Spleen (tissue), 11 donors: ENCODE data around the gene C14orf93. TPM values are rescaled to one million over a fixed set of nuclear protein-coding genes. Genes with fewer than 3 reads are reported as not detected.

Experiments
- DNase-seq: peaks from one replicate; pipeline ENCODE4 v3.0.0-alpha.2; 2020
- H3K27ac ChIP-seq, 8 donors: fragments of 200-600 bp; sonication (generic) in 7 of 8; 1 replicate in 4 of 8; 2 replicates in 4 of 8; pipeline versions ENCODE4 v1.5.0 to v1.8.0; 2016 to 2021; ENCODE audit warnings: inconsistent platforms in 4 of 8, mild to moderate bottlenecking in 4 of 8, moderate library complexity in 1 of 8
- H3K27me3 ChIP-seq, 7 donors: fragments of 200-600 bp; sonication (generic) in 6 of 7; replicated peaks in 1 of 7; 1 replicate in 4 of 7; 2 replicates in 3 of 7; pipeline versions ENCODE4 v1.5.0 to v1.8.0; 2016 to 2021; ENCODE audit warnings: inconsistent platforms in 3 of 7, mild to moderate bottlenecking in 1 of 7
- H3K36me3 ChIP-seq, 6 donors: fragments of 200-600 bp; sonication (generic) in 5 of 6; 1 replicate in 4 of 6; 2 replicates in 2 of 6; pipeline versions ENCODE4 v1.5.0 to v1.8.0; 2016 to 2021; ENCODE audit warnings: inconsistent platforms in 2 of 6
- H3K4me1 ChIP-seq, 6 donors: fragments of 200-600 bp; sonication (generic) in 5 of 6; 1 replicate in 3 of 6; 2 replicates in 3 of 6; pipeline versions ENCODE4 v1.5.0 to v1.8.0; 2016 to 2021; ENCODE audit warnings: inconsistent platforms in 3 of 6
- H3K4me3 ChIP-seq, 8 donors: fragments of 200-600 bp; sonication (generic) in 7 of 8; 1 replicate in 4 of 8; 2 replicates in 4 of 8; pipeline versions ENCODE4 v1.5.0 to v1.8.0; 2016 to 2021; ENCODE audit warnings: inconsistent platforms in 4 of 8, mild to moderate bottlenecking in 4 of 8, moderate library complexity in 2 of 8
- H3K9me3 ChIP-seq, 8 donors: fragments of 200-600 bp; sonication (generic) in 7 of 8; 1 replicate in 4 of 8; 2 replicates in 4 of 8; pipeline versions ENCODE4 v1.5.0 to v1.8.0; 2016 to 2021; ENCODE audit warnings: inconsistent platforms in 4 of 8
- CTCF ChIP-seq, 11 experiments: fragments of 200-600 bp in 7 of 11; fragments of 450-650 bp in 4 of 11; sonication (generic) in 4 of 11; IDR thresholded peaks in 8 of 11; conservative IDR thresholded peaks in 3 of 11; 1 replicate in 7 of 11; 2 replicates in 4 of 11; pipeline versions ENCODE4 v1.4.0 to v1.8.0; 2016 to 2021; ENCODE audit warnings: antibody characterized with exemption in 11 of 11, inconsistent platforms in 4 of 11, mild to moderate bottlenecking in 1 of 11
- POLR2A ChIP-seq, 3 donors: fragments of 450-650 bp; IDR thresholded peaks; one replicate each; pipeline ENCODE4 v1.5.1; 2017; ENCODE audit warnings: antibody characterized with exemption in 3 of 3, mild to moderate bottlenecking in 1 of 3
- POLR2AphosphoS5 ChIP-seq, 3 donors: sonication (generic); formaldehyde crosslinking; IDR thresholded peaks; one replicate each; pipeline ENCODE4 v1.5.1; 2017; ENCODE audit warnings: antibody characterized with exemption in 3 of 3
- WGBS, 5 donors: extraction: QIAGEN DNeasy Blood & Tissue Kit in 3 of 5; methylation state at CpG; one replicate each; pipeline versions ENCODE4 v1.1.5 to v1.1.7; 2013 to 2018; 5-methylcytosine and 5-hydroxymethylcytosine counted together
- intact Hi-C: fragments of 100-400 bp; cut with DNase I; formaldehyde crosslinking; loops from one replicate; pipeline ENCODE4 v1.15.0; 2023; ENCODE audit warnings: low total_unique reads
- polyA plus RNA-seq, 3 donors: library from polyadenylated mRNA; stranded (reverse); fragments of 200-250 nt; gene quantifications; one replicate each; pipeline ENCODE4 v1.2.1, GENCODE V29; 2013
- total RNA-seq, 7 donors: library from RNA; depleted of rRNA in 3 of 7; stranded (reverse); fragments of >200 nt in 3 of 7; fragmentation: NEBNext Ultra II Directional in 4 of 7; extraction: Animal tissue kit (Norgen Biotek cat#: 25700) in 4 of 7; gene quantifications; one replicate each; pipeline versions ENCODE4 v1.1.0 to v1.2.1, GENCODE V29; 2016 to 2021
- donor health status: healthy with polysubstance abuse.
- donor health status: DM: no; HTN: no; CAD: no; lungs with moderate emphysema.
- donor health status: DM: no; HTN: no; CAD: no.
- donor health status: Bipolar disorder and iron deficiency.
- donor health status: healthy.
- donor health status: DM: no; HTN: no; CAD: no.
- donor health status: DM: yes; HTN: yes; CAD: no.

Gene C14orf93
- total and polyA plus RNA-seq, 10 donors, result 7.3 to 27.0 (median 10.6) TPM

- intact Hi-C loops, result loop anchor here (5.0 kb wide), 1 partner anchor 47 kb away; the partner anchor contains the start of gene PSMB11
- DNase-seq, result no peak
- Histone ChIP-seq H3K36me3 (peaks cover 0 to 58% (median 0%) of the 10 kb centered on the region in 6 donors), H3K27me3 (no peaks in the 10 kb centered on the region), H3K9me3 (no peaks in the 10 kb centered on the region), H3K4me1 (peaks cover 0 to 7% (median 2%) of the 10 kb centered on the region in 6 donors), H3K4me3 (no peak overlapping the region), H3K27ac (no peak overlapping the region)
- TF ChIP-seq CTCF (IDR thresholded peaks at IDR 0.05 in 8 of 11, conservative IDR thresholded peaks at IDR 0.05 in 3 of 11) (peak in 9 of 11 experiments; percentile 13 to 62 (median 48)), POLR2A (IDR thresholded peaks at IDR 0.05) (no peak)
- WGBS, 5 donors, result 7 to 20% (median 10%) methylated on average over 4 of the region's 4 CpGs
These were observed 15.1 kb downstream of the C14orf93 start for GRCh38 chr14:22994762-22995275.

GRCh38 chr14:22993517-22993916 is 16.4 kb downstream of the C14orf93 start:
- DNase-seq, result no peak
- intact Hi-C loops, result no loop called here
- TF ChIP-seq CTCF (IDR thresholded peaks at IDR 0.05 in 8 of 11, conservative IDR thresholded peaks at IDR 0.05 in 3 of 11), result no peak
- no peak for TF ChIP-seq POLR2AphosphoS5 (IDR thresholded peaks at IDR 0.05)
- no peak for TF ChIP-seq POLR2A (IDR thresholded peaks at IDR 0.05)

GRCh38 chr14:22991852-22992251 is 18.1 kb downstream of the C14orf93 start:
- no peak overlapping the region for H3K27ac ChIP-seq
- TF ChIP-seq CTCF (IDR thresholded peaks at IDR 0.05 in 8 of 11, conservative IDR thresholded peaks at IDR 0.05 in 3 of 11) (no peak), POLR2AphosphoS5 (IDR thresholded peaks at IDR 0.05) (no peak), POLR2A (IDR thresholded peaks at IDR 0.05) (no peak)
- H3K4me1 ChIP-seq, result peaks cover 0 to 7% (median 2%) of the 10 kb centered on the region in 6 donors
- H3K27me3 ChIP-seq, result no peaks in the 10 kb centered on the region
- 79 to 84% (median 81%) methylated on average over 8 of the region's 8 CpGs for WGBS, 5 donors
- DNase-seq, result no peak
- H3K4me3 ChIP-seq, result no peak overlapping the region
- H3K36me3 ChIP-seq, result peaks cover 0 to 74% (median 5%) of the 10 kb centered on the region in 6 donors
- no peaks in the 10 kb centered on the region for H3K9me3 ChIP-seq
- intact Hi-C loops, result no loop called here

More at GRCh38 chr14:22993517-22993916, 16.4 kb downstream of the C14orf93 start:
- Histone ChIP-seq H3K9me3 (no peaks in the 10 kb centered on the region), H3K27me3 (no peaks in the 10 kb centered on the region), H3K36me3 (peaks cover 0 to 64% (median 1%) of the 10 kb centered on the region in 6 donors), H3K4me1 (peaks cover 0 to 7% (median 2%) of the 10 kb centered on the region in 6 donors), H3K4me3 (no peak overlapping the region), H3K27ac (no peak overlapping the region)

- Histone ChIP-seq H3K4me1 (peaks cover 6 to 23% (median 13%) of the 10 kb centered on the region in 6 donors), H3K27me3 (peaks cover 0 to 9% (median 2%) of the 10 kb centered on the region in 7 donors), H3K4me3 (no peak overlapping the region), H3K36me3 (peaks cover 0 to 52% (median 5%) of the 10 kb centered on the region in 6 donors), H3K27ac (no peak overlapping the region), H3K9me3 (no peaks in the 10 kb centered on the region)
- 83 to 90% (median 87%) methylated on average over 8 of the region's 8 CpGs for WGBS, 5 donors
- TF ChIP-seq POLR2AphosphoS5 (IDR thresholded peaks at IDR 0.05), result no peak
- TF ChIP-seq POLR2A (IDR thresholded peaks at IDR 0.05), result no peak
- TF ChIP-seq CTCF (IDR thresholded peaks at IDR 0.05 in 8 of 11, conservative IDR thresholded peaks at IDR 0.05 in 3 of 11), result no peak
- no peak for DNase-seq
- intact Hi-C loops, result no loop called here
These were observed 22.7 kb downstream of the C14orf93 start for GRCh38 chr14:22987291-22987690.
